Fibroblast of lung (primary cell): ENCODE measurements around the gene PRKCSH.

Experiments used
- EZH2 ChIP-seq: IDR thresholded peaks from 2 replicates; pipeline ENCODE4 v1.5.1; 2012; ENCODE audit warnings: low read length, control low read depth, mild to moderate bottlenecking; ENCODE audit errors: missing control alignments
- TF ChIP-seq, protein P1 (sequence below), 2 donors: IDR thresholded peaks in 1 of 2; conservative IDR thresholded peaks in 1 of 2; 1 replicate in 1 of 2; 2 replicates in 1 of 2; pipeline ENCODE4 v1.5.1; 2011 to 2012; ENCODE audit warnings: low read length in 2 of 2, control low read depth in 1 of 2, inconsistent platforms in 1 of 2, low read depth in 1 of 2, mild to moderate bottlenecking in 1 of 2

DNA sequence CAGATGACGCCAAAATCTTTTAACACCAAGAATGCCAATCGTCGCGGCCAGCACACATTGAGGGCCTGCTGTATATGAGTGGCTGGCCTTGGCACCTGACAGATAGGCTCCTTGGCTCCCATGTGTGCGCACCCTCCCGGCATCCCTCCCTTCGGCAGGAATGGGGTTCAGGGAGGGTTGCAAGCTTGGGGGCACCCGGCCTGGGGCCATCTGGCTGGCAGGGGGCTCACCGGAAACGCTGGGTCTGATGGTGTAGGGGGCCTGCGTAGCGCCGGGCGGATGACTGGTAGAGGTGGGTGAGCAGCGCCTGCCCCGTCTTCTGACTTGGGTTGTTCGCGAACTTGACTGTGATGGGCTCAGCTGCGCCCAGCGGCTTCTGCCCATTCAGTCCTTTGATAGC, 22.4 kb downstream of the PRKCSH start:
- TF ChIP-seq, protein P1, sequence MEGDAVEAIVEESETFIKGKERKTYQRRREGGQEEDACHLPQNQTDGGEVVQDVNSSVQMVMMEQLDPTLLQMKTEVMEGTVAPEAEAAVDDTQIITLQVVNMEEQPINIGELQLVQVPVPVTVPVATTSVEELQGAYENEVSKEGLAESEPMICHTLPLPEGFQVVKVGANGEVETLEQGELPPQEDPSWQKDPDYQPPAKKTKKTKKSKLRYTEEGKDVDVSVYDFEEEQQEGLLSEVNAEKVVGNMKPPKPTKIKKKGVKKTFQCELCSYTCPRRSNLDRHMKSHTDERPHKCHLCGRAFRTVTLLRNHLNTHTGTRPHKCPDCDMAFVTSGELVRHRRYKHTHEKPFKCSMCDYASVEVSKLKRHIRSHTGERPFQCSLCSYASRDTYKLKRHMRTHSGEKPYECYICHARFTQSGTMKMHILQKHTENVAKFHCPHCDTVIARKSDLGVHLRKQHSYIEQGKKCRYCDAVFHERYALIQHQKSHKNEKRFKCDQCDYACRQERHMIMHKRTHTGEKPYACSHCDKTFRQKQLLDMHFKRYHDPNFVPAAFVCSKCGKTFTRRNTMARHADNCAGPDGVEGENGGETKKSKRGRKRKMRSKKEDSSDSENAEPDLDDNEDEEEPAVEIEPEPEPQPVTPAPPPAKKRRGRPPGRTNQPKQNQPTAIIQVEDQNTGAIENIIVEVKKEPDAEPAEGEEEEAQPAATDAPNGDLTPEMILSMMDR (conservative IDR thresholded peaks at IDR 0.05 in 1 of 2, IDR thresholded peaks at IDR 0.05 in 1 of 2; ENCODE audit: low read depth in 1 of 2, low read length in 2 of 2): no peak
- TF ChIP-seq EZH2: no peak
